Stimulated activated naive CD8-positive, alpha-beta T cell treated with anti-CD3 and anti-CD28 coated beads, Interleukin-15, Interleukin-2, amounts not matched to agents 100 U/mL and 50 U/mL, for 24 hours (primary cell): ENCODE measurements around the gene MICAL1.

Experiments used
- ATAC-seq: fragments of 150-1000 bp; cut with Tn5 transposase; one replicate; pipeline ENCODE4 v1.10.0; 2021
- DNase-seq: peaks from one replicate; pipeline ENCODE4 v3.0.0; 2021

MICAL1 gene

GRCh38 chr6:109436041-109436440 lies 19.5 kb downstream of the MICAL1 start:
- ATAC-seq = no peak
- DNase-seq = no peak

- DNase-seq = no peak
- no peak for ATAC-seq
Observed at GRCh38 chr6:109434456-109434855, 21.1 kb downstream of the MICAL1 start.

GRCh38 chr6:109429496-109429895 lies 26.1 kb downstream of the MICAL1 start:
- no peak for ATAC-seq

GRCh38 chr6:109428889-109429477 lies 26.6 kb downstream of the MICAL1 start:
- no peak for DNase-seq

More at GRCh38 chr6:109429496-109429895, 26.1 kb downstream of the MICAL1 start:
- DNase-seq = no peak

GRCh38 chr6:109424946-109425345 lies 30.6 kb downstream of the MICAL1 start:
- ATAC-seq (no peak), DNase-seq (no peak)

More at GRCh38 chr6:109428889-109429477, 26.6 kb downstream of the MICAL1 start:
- no peak for ATAC-seq

GRCh38 chr6:109421184-109421583 lies 34.4 kb downstream of the MICAL1 start:
- DNase-seq (no peak), ATAC-seq (no peak)

- ATAC-seq = no peak
- DNase-seq = no peak
Observed at GRCh38 chr6:109420751-109421150, 34.8 kb downstream of the MICAL1 start.

GRCh38 chr6:109417646-109418045 lies 37.9 kb downstream of the MICAL1 start:
- DNase-seq = no peak
- no peak for ATAC-seq

GRCh38 chr6:109411034-109411433 lies 44.5 kb downstream of the MICAL1 start:
- no peak for DNase-seq
- no peak for ATAC-seq

- ATAC-seq (no peak), DNase-seq (no peak)
Observed at GRCh38 chr6:109406196-109406595, 49.4 kb downstream of the MICAL1 start.

GRCh38 chr6:109397020-109397419 lies 58.6 kb downstream of the MICAL1 start:
- no peak for DNase-seq
- ATAC-seq = no peak

- no peak for ATAC-seq
- no peak for DNase-seq
Observed at GRCh38 chr6:109396046-109396718, 59.4 kb downstream of the MICAL1 start.
